GM23338 (cell line): ENCODE data around the gene NR0B2. TPM values are rescaled to one million over a fixed set of nuclear protein-coding genes. Genes with fewer than 3 reads are reported as not detected.

ENCODE experiments used
- ATAC-seq: fragments of 200-7000 bp; cut with Tn5 transposase; 3 replicates; pipeline ENCODE4 v1.9.1; 2020
- DNase-seq: peaks from one replicate; pipeline ENCODE4 v3.0.0-alpha.2; 2015; ENCODE audit warnings: low spot score
- H2AFZ ChIP-seq: fragments of 200-600 bp; sonication (generic); 2 replicates; pipeline ENCODE4 v1.8.0; 2016; ENCODE audit warnings: antibody characterized with exemption, mild to moderate bottlenecking, moderate library complexity
- H3F3A ChIP-seq: fragments of 200-600 bp; sonication (generic); replicated peaks from 2 replicates; pipeline ENCODE4 v1.8.0; 2017; ENCODE audit warnings: antibody characterized with exemption, mixed run types, low read depth
- H3K27ac ChIP-seq: fragments of 200-600 bp; sonication (generic); 2 replicates; pipeline ENCODE4 v1.6.1; 2016; ENCODE audit warnings: low read depth
- H3K27me3 ChIP-seq: fragments of 200-600 bp; sonication (generic); 2 replicates; pipeline ENCODE4 v1.8.0; 2016; ENCODE audit warnings: mild to moderate bottlenecking, mixed run types, moderate library complexity; ENCODE audit not compliant: insufficient read depth
- H3K36me3 ChIP-seq: fragments of 200-600 bp; sonication (generic); 2 replicates; pipeline ENCODE4 v1.8.0; 2016; ENCODE audit warnings: mild to moderate bottlenecking; ENCODE audit not compliant: insufficient read depth
- H3K4me1 ChIP-seq: fragments of 200-600 bp; sonication (generic); 2 replicates; pipeline ENCODE4 v1.8.0; 2016; ENCODE audit warnings: mild to moderate bottlenecking, moderate library complexity; ENCODE audit not compliant: insufficient read depth
- H3K4me2 ChIP-seq: fragments of 200-600 bp; sonication (generic); 2 replicates; pipeline ENCODE4 v1.7.1; 2017; ENCODE audit warnings: mixed run types
- H3K4me3 ChIP-seq: fragments of 200-600 bp; sonication (generic); 2 replicates; pipeline ENCODE4 v1.6.1; 2016; ENCODE audit warnings: mixed run types
- H3K79me2 ChIP-seq: fragments of 200-600 bp; sonication (generic); replicated peaks from 2 replicates; pipeline ENCODE4 v1.8.0; 2017; ENCODE audit warnings: mild to moderate bottlenecking; ENCODE audit not compliant: insufficient read depth
- H3K9me2 ChIP-seq: fragments of 200-600 bp; sonication (generic); 2 replicates; pipeline ENCODE4 v1.8.0; 2017; ENCODE audit not compliant: insufficient read depth
- H4K20me1 ChIP-seq: fragments of 200-600 bp; sonication (generic); replicated peaks from 2 replicates; pipeline ENCODE4 v1.8.0; 2017; ENCODE audit warnings: mild to moderate bottlenecking; ENCODE audit not compliant: insufficient read depth
- H3K27ac Mint-ChIP-seq: 2 replicates; pipeline ENCODE4 v1.8.0; 2020; ENCODE audit warnings: inconsistent platforms, mild to moderate bottlenecking, moderate library complexity, mixed read lengths
- H3K27me3 Mint-ChIP-seq: 3 replicates; pipeline ENCODE4 v1.8.0; 2022; ENCODE audit warnings: low read depth, mild to moderate bottlenecking, moderate library complexity, mixed read lengths, inconsistent platforms; ENCODE audit not compliant: insufficient read depth, poor library complexity
- H3K36me3 Mint-ChIP-seq: 3 replicates; pipeline ENCODE4 v1.8.0; 2021; ENCODE audit warnings: low read depth, mild to moderate bottlenecking, inconsistent platforms, moderate library complexity, mixed read lengths
- H3K4me1 Mint-ChIP-seq: 3 replicates; pipeline ENCODE4 v1.8.0; 2020; ENCODE audit warnings: mild to moderate bottlenecking, inconsistent platforms, mixed read lengths
- H3K4me3 Mint-ChIP-seq: 3 replicates; pipeline ENCODE4 v1.8.0; 2021; ENCODE audit warnings: moderate library complexity, mild to moderate bottlenecking, inconsistent platforms, mixed read lengths
- H3K9me3 Mint-ChIP-seq: 3 replicates; pipeline ENCODE4 v1.8.0; 2020; ENCODE audit warnings: moderate library complexity, mild to moderate bottlenecking, inconsistent platforms, mixed read lengths
- CREB1 ChIP-seq: fragments of 250-450 bp; sonication (Bioruptor Pico); IDR thresholded peaks from 2 replicates; pipeline ENCODE4 v1.5.0; 2020; ENCODE audit warnings: low read depth, mild to moderate bottlenecking, moderate library complexity
- ETS1 ChIP-seq: IDR thresholded peaks from 2 replicates; pipeline ENCODE4 v1.6.1; 2016; ENCODE audit warnings: antibody characterized with exemption
- EZH2 ChIP-seq: fragments of 200-600 bp; sonication (generic); IDR thresholded peaks from one replicate; pipeline ENCODE4 v1.8.0; 2017; ENCODE audit warnings: antibody characterized with exemption, mild to moderate bottlenecking, low read depth; ENCODE audit not compliant: unreplicated experiment
- EZH2phosphoT487 ChIP-seq: fragments of 200-600 bp; sonication (generic); IDR thresholded peaks from one replicate; pipeline ENCODE4 v1.8.1; 2018; ENCODE audit warnings: antibody characterized with exemption; ENCODE audit not compliant: unreplicated experiment
- JUNB ChIP-seq: IDR thresholded peaks from one replicate; pipeline ENCODE4 v1.6.1; 2016; ENCODE audit warnings: antibody characterized with exemption; ENCODE audit not compliant: unreplicated experiment
- NANOG ChIP-seq: IDR thresholded peaks from 2 replicates; pipeline ENCODE4 v1.6.1; 2016; ENCODE audit warnings: antibody characterized with exemption, borderline replicate concordance
- POLR2AphosphoS5 ChIP-seq: IDR thresholded peaks from 2 replicates; pipeline ENCODE4 v1.6.1; 2016; ENCODE audit warnings: antibody characterized with exemption, low read depth
- STAT1 ChIP-seq: IDR thresholded peaks from one replicate; pipeline ENCODE4 v1.6.1; 2016; ENCODE audit warnings: antibody characterized with exemption; ENCODE audit not compliant: unreplicated experiment
- ZNF114 ChIP-seq: fragments of 250-450 bp; sonication (Bioruptor Pico); IDR thresholded peaks from 2 replicates; pipeline ENCODE4 v1.5.0; 2020; ENCODE audit warnings: mild to moderate bottlenecking, moderate library complexity
- ZNF331 ChIP-seq: fragments of 250-450 bp; sonication (Bioruptor Pico); IDR thresholded peaks from 2 replicates; pipeline ENCODE4 v1.5.0; 2020; ENCODE audit warnings: low read depth, mild to moderate bottlenecking, moderate library complexity
- polyA plus RNA-seq: library from polyadenylated mRNA; unstranded; fragments of >200 nt; fragmentation: Nextera tagmentation; extraction: Ambion mirVana; gene quantifications from 2 replicates; pipeline ENCODE4 v1.2.1, GENCODE V29; 2016
- total RNA-seq: library from RNA; depleted of rRNA; stranded (reverse); fragments of >200 nt; shearing (Covaris generic); gene quantifications from 2 replicates; pipeline ENCODE4 v1.2.3, GENCODE V29; 2014
- TF ChIP-seq, protein P1 (sequence below): fragments of 250-450 bp; sonication (Bioruptor Pico); IDR thresholded peaks from 2 replicates; pipeline ENCODE4 v1.5.0; 2020; ENCODE audit warnings: mild to moderate bottlenecking, moderate library complexity
- TF ChIP-seq, protein P2 (sequence below), 2 experiments: fragments of 200-600 bp in 1 of 2; sonication (generic) in 1 of 2; conservative IDR thresholded peaks; 2 replicates each; pipeline versions ENCODE4 v1.5.1 to v1.6.1; 2016 to 2017; ENCODE audit warnings: antibody characterized with exemption in 2 of 2, low read depth in 2 of 2, mild to moderate bottlenecking in 2 of 2, moderate library complexity in 1 of 2
- TF ChIP-seq, protein P3 (sequence below): IDR thresholded peaks from one replicate; pipeline ENCODE4 v1.6.1; 2018; ENCODE audit warnings: antibody characterized with exemption; ENCODE audit not compliant: unreplicated experiment

NR0B2 gene
- total and polyA plus RNA-seq, 2 experiments from 2014 or later = 0.18 TPM; not detected in 1

DNA sequence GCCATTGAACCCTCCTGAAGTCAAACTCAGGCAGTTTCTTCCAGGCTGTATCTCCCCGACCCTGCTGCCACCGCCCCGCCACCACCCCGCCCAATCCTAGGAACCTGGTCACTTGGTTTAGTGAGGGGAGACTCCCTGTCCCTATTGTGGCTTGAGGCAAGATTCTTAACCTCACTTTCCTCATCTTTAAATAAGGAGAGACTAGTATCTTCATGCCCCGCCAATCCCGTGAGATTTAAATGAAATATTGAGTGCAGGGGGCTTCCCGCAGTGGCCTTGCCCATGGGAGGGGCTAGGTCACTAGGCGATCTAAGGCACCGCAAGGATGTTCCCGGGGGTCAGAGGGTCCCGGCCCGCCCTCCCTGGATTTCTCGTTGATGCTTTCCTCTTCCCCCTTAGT, 45.5 kb upstream of the NR0B2 start (continued):
- TF ChIP-seq, protein P1, sequence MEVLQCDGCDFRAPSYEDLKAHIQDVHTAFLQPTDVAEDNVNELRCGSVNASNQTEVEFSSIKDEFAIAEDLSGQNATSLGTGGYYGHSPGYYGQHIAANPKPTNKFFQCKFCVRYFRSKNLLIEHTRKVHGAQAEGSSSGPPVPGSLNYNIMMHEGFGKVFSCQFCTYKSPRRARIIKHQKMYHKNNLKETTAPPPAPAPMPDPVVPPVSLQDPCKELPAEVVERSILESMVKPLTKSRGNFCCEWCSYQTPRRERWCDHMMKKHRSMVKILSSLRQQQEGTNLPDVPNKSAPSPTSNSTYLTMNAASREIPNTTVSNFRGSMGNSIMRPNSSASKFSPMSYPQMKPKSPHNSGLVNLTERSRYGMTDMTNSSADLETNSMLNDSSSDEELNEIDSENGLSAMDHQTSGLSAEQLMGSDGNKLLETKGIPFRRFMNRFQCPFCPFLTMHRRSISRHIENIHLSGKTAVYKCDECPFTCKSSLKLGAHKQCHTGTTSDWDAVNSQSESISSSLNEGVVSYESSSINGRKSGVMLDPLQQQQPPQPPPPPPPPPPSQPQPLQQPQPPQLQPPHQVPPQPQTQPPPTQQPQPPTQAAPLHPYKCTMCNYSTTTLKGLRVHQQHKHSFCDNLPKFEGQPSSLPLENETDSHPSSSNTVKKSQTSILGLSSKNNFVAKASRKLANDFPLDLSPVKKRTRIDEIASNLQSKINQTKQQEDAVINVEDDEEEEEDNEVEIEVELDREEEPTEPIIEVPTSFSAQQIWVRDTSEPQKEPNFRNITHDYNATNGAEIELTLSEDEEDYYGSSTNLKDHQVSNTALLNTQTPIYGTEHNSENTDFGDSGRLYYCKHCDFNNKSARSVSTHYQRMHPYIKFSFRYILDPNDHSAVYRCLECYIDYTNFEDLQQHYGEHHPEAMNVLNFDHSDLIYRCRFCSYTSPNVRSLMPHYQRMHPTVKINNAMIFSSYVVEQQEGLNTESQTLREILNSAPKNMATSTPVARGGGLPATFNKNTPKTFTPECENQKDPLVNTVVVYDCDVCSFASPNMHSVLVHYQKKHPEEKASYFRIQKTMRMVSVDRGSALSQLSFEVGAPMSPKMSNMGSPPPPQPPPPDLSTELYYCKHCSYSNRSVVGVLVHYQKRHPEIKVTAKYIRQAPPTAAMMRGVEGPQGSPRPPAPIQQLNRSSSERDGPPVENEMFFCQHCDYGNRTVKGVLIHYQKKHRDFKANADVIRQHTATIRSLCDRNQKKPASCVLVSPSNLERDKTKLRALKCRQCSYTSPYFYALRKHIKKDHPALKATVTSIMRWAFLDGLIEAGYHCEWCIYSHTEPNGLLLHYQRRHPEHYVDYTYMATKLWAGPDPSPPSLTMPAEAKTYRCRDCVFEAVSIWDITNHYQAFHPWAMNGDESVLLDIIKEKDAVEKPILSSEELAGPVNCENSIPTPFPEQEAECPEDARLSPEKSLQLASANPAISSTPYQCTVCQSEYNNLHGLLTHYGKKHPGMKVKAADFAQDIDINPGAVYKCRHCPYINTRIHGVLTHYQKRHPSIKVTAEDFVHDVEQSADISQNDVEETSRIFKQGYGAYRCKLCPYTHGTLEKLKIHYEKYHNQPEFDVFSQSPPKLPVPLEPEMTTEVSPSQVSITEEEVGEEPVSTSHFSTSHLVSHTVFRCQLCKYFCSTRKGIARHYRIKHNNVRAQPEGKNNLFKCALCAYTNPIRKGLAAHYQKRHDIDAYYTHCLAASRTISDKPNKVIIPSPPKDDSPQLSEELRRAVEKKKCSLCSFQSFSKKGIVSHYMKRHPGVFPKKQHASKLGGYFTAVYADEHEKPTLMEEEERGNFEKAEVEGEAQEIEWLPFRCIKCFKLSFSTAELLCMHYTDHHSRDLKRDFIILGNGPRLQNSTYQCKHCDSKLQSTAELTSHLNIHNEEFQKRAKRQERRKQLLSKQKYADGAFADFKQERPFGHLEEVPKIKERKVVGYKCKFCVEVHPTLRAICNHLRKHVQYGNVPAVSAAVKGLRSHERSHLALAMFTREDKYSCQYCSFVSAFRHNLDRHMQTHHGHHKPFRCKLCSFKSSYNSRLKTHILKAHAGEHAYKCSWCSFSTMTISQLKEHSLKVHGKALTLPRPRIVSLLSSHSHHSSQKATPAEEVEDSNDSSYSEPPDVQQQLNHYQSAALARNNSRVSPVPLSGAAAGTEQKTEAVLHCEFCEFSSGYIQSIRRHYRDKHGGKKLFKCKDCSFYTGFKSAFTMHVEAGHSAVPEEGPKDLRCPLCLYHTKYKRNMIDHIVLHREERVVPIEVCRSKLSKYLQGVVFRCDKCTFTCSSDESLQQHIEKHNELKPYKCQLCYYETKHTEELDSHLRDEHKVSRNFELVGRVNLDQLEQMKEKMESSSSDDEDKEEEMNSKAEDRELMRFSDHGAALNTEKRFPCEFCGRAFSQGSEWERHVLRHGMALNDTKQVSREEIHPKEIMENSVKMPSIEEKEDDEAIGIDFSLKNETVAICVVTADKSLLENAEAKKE (CRISPR knock-in tag) = no peak
- TF ChIP-seq ZNF331 (CRISPR knock-in tag) = no peak
- no peak for TF ChIP-seq ETS1
- no peak for TF ChIP-seq NANOG
- TF ChIP-seq CREB1 (CRISPR knock-in tag) = no peak
- TF ChIP-seq JUNB = no peak
- no peak for TF ChIP-seq POLR2AphosphoS5

DNA sequence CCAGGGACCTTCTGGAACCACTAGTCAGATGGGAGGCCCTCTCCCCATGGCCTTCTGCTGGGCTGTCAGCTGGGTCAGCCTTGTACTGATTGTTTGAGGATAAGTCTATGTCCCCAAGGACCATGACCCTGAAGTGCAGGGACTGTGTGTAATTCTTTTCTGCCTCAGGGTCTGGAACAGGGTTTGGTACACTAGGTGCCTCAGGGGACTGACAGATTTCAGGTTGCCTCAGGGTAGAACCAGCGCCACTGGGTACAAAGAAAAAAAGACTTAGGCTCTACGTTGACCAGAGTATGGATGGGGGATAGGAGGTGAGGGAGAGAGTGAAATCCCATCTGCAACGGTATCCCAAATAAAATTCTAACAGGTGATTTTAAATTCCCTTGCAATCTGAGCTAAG, 43.5 kb upstream of the NR0B2 start:
- no peaks in the 10 kb centered on the region for H3K27me3 ChIP-seq
- Mint-ChIP-seq H3K9me3 (peaks cover 2% of the 10 kb centered on the region; the same call in 1 of the 3 replicates), H3K4me1 (peaks cover 7% of the 10 kb centered on the region; the same call in 2 of the 3 replicates), H3K36me3 (peaks cover 20% of the 10 kb centered on the region), H3K4me3 (no peak overlapping the region), H3K27me3 (peaks cover 7% of the 10 kb centered on the region), H3K27ac (no peak overlapping the region)
- ATAC-seq (no peak), DNase-seq (no peak)
- peaks cover 22% of the 10 kb centered on the region; the same call in 1 of the 2 replicates for H3K4me1 ChIP-seq
- H3K27ac ChIP-seq = no peak overlapping the region
- no peak overlapping the region for H2AFZ ChIP-seq
- H3K9me2 ChIP-seq = no peaks in the 10 kb centered on the region
- peaks cover 6% of the 10 kb centered on the region; the same call in 1 of the 2 replicates for H3F3A ChIP-seq
- H3K4me3 ChIP-seq = no peak overlapping the region
- H3K36me3 ChIP-seq = no peaks in the 10 kb centered on the region; the same call in 1 of the 2 replicates
- no peak overlapping the region for H3K4me2 ChIP-seq
- H4K20me1 ChIP-seq = peaks cover 4% of the 10 kb centered on the region; the same call in 1 of the 2 replicates
- peaks cover 10% of the 10 kb centered on the region for H3K79me2 ChIP-seq
- no peak for TF ChIP-seq EZH2
- TF ChIP-seq POLR2AphosphoS5 = no peak
- no peak for TF ChIP-seq ZNF114
- TF ChIP-seq EZH2phosphoT487 = no peak
- no peak for TF ChIP-seq JUNB
- no peak for TF ChIP-seq STAT1
- TF ChIP-seq, protein P2, sequence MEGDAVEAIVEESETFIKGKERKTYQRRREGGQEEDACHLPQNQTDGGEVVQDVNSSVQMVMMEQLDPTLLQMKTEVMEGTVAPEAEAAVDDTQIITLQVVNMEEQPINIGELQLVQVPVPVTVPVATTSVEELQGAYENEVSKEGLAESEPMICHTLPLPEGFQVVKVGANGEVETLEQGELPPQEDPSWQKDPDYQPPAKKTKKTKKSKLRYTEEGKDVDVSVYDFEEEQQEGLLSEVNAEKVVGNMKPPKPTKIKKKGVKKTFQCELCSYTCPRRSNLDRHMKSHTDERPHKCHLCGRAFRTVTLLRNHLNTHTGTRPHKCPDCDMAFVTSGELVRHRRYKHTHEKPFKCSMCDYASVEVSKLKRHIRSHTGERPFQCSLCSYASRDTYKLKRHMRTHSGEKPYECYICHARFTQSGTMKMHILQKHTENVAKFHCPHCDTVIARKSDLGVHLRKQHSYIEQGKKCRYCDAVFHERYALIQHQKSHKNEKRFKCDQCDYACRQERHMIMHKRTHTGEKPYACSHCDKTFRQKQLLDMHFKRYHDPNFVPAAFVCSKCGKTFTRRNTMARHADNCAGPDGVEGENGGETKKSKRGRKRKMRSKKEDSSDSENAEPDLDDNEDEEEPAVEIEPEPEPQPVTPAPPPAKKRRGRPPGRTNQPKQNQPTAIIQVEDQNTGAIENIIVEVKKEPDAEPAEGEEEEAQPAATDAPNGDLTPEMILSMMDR (conservative IDR thresholded peaks at IDR 0.05; ENCODE audit: low read depth in 2 of 2) = no peak
- TF ChIP-seq, protein P3, sequence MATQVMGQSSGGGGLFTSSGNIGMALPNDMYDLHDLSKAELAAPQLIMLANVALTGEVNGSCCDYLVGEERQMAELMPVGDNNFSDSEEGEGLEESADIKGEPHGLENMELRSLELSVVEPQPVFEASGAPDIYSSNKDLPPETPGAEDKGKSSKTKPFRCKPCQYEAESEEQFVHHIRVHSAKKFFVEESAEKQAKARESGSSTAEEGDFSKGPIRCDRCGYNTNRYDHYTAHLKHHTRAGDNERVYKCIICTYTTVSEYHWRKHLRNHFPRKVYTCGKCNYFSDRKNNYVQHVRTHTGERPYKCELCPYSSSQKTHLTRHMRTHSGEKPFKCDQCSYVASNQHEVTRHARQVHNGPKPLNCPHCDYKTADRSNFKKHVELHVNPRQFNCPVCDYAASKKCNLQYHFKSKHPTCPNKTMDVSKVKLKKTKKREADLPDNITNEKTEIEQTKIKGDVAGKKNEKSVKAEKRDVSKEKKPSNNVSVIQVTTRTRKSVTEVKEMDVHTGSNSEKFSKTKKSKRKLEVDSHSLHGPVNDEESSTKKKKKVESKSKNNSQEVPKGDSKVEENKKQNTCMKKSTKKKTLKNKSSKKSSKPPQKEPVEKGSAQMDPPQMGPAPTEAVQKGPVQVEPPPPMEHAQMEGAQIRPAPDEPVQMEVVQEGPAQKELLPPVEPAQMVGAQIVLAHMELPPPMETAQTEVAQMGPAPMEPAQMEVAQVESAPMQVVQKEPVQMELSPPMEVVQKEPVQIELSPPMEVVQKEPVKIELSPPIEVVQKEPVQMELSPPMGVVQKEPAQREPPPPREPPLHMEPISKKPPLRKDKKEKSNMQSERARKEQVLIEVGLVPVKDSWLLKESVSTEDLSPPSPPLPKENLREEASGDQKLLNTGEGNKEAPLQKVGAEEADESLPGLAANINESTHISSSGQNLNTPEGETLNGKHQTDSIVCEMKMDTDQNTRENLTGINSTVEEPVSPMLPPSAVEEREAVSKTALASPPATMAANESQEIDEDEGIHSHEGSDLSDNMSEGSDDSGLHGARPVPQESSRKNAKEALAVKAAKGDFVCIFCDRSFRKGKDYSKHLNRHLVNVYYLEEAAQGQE = no peak
